VCaP (cell line): Measurements from ENCODE around the gene TAF4.
"Not testable (repeated sequence)": the region's sequence is repeated elsewhere in the genome, so short reads cannot be mapped to it uniquely, and the experiment has no call there.

Experiments used
- H3K27ac ChIP-seq: fragments of 450-650 bp; 2 replicates; pipeline ENCODE4 v1.5.1; 2017
- TF ChIP-seq, protein P1 (sequence below): fragments of 450-650 bp; conservative IDR thresholded peaks from 2 replicates; pipeline ENCODE4 v1.5.1; 2017; ENCODE audit warnings: mild to moderate bottlenecking, moderate library complexity

Gene TAF4

DNA sequence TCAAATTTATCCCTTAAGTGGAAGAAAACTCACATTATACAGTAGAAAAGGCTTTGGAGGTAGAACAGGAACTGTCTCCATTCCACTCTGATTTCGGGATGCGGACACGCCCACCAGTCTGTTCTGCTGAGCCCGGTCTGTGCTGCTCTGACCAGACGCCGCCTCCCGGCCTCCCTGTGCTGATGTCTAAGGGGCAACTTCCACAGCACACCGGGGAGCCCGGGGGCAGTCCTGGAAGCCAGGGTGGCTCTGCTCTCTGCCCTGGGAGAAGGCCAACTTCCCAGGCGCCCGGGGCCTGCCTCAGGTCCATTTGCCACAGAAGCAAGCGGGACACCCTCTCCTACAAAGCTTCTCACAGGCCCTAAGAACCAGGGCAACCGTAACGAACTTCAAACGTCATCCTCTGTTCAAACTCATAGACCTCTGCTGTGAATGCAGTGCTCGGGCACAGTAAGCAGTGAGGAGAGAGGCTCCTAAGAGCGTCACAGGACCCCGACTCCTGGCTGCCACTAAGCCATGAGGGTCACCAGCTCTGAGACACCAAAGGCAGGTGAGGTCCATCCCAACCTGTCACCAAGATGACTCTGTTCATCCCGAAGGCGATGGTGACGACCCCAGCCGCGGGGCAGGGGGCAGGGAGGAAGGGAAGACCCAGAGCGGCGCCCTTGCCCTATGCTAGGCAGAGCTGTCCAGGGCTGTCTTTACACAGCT, 5.6 kb downstream of the TAF4 start:
- no peak overlapping the region for H3K27ac ChIP-seq
- TF ChIP-seq, protein P1, sequence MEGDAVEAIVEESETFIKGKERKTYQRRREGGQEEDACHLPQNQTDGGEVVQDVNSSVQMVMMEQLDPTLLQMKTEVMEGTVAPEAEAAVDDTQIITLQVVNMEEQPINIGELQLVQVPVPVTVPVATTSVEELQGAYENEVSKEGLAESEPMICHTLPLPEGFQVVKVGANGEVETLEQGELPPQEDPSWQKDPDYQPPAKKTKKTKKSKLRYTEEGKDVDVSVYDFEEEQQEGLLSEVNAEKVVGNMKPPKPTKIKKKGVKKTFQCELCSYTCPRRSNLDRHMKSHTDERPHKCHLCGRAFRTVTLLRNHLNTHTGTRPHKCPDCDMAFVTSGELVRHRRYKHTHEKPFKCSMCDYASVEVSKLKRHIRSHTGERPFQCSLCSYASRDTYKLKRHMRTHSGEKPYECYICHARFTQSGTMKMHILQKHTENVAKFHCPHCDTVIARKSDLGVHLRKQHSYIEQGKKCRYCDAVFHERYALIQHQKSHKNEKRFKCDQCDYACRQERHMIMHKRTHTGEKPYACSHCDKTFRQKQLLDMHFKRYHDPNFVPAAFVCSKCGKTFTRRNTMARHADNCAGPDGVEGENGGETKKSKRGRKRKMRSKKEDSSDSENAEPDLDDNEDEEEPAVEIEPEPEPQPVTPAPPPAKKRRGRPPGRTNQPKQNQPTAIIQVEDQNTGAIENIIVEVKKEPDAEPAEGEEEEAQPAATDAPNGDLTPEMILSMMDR = no peak

DNA sequence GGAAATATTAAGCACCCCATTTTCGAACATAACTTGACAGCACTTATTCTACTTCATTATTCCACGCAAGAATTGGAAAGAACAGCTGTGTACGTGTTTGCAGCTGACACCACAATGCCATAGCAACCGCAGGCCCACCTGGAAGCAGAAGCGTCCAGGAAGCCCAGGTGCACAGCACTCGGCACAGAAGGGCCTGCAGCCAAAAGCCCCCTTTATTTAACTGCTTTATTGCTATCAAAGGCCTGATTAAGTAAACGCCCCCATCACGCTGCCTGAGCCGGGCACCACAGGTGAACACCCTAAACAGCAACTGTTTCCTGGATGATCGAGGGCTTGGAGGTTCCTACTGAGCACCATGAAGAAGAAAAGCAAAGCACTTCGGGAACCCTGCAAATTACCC, 6.3 kb downstream of the TAF4 start:
- TF ChIP-seq, protein P1 = no peak
- no peak overlapping the region for H3K27ac ChIP-seq

DNA sequence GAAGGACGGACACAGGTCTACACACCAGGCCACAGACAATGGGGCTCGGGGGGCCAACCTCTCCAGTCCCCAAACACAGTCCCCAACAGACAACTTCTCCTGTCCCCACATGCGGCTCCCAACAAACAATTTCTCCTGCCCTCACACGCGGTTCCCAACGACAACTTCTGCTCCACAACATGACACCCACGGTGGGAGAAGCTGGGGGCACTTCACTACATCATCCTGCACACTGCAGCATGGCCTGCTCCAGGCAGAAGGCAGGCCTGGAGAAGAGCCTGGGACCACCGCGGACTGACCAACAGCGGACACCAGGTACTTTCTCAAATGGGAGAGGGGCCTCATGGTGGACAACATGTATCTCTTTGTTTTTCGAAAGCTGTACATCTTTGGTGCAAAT, 6.7 kb downstream of the TAF4 start:
- H3K27ac ChIP-seq = no peak overlapping the region
- TF ChIP-seq, protein P1 = no peak

DNA sequence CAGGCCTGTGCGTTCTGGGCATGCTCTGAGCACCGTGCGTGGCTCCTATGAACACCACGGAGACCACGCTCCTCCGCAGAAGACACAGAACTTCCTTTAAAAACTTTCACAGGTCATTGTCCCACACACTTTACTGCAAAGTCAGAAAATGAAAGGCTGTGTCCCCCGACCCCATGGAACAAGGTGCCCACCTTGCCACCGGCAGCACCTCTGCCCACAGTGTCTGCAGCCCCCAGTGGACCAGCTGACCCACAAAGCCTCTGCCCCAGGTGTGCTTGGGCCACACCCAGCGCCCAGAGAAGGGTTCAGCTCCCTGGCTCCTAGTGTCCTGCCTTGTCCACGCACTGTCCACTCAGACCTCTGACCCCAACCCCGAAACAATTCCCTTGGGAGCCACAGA, 8.7 kb downstream of the TAF4 start:
- H3K27ac ChIP-seq = no peak overlapping the region
- TF ChIP-seq, protein P1 = no peak

DNA sequence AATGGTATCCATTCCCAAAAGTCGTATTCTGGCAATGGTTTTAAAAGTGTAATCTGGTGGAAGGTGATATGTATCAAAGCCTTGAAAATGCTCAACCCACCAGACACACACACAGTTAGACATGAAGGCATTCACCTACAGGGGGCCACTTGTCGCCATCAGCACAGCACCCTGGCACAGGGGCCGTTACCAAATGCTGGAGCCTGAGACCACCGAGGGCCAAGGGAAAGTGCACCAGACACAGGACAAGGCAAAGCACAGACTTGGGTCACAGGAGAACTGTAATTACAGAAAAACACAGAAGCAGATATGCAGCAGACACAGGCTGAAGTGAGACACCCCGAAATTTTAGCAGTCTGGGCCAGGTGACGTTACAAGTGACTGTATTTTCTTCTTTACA, 9.3 kb downstream of the TAF4 start:
- TF ChIP-seq, protein P1 = no peak

DNA sequence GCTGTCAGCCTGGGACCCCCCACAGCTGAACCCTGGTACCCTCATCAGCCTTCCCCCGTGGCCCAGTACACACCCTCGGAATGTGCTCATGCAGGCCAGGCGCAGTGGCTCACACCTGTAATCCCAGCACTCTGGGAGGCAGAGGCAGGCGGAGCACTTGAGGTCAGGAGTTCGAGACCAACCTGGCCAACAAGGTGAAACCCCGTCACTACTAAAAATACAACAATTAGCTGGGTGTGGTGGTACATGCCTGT, 9.9 kb downstream of the TAF4 start:
- H3K27ac ChIP-seq = not testable (repeated sequence)

More for the DNA sequence above, 9.3 kb downstream of the TAF4 start:
- no peak overlapping the region for H3K27ac ChIP-seq

DNA sequence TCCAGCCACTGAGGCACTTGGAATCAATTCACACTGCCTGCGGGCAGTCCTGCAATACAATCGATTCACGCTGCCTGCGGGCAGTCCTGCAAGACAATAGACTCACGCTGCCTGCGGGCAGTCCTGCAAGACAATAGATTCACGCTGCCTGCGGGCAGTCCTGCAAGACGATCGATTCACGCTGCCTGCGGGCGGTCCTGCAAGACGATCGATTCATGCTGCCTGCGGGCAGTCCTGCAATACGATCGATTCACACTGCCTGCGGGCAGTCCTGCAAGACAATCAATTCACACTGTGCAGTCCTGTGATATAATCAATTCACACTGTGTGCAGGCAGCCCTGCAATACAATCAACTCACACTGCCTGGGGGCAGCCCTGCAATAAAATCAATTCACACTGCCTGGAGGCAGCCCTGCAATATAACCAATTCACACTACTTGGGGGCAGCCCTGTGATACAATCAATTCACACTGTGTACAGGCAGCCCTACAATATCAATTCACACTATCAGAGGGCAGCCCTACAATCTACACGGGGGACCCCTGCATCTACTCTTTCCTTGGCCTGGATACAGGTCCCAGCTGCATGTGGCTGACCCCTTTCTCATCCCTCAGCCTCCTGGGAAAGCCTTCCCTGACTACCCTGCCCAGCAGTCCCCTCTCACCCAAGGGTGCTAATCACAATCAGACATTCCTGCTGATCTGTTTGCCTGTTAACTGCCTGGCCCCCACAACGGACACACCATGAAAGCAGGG, 10.4 kb downstream of the TAF4 start:
- TF ChIP-seq, protein P1 = no peak
- no peak overlapping the region for H3K27ac ChIP-seq

DNA sequence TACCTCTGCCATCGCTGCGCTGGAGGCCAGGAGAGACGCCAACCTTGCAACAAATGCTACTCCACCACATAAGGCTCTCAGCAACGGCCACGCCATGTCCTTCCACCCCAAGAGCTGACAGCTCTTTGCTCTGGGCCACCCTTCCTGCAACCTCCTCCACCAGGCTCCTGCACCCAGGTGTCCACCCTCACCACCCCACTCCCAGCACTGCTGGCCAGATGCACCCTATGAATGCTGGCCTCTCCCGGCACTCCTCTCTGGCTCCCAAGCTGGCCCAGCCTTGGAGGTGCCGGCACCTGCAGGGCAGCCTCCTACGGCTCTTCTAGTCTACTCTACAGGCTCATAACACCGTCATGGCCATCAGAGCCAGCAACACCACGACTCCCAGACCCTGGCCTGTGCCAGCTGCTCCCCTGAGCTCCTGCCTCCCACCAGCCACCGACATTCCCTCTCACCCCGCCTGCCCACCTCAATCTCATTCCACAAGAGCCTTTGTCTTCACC, 11.2 kb downstream of the TAF4 start:
- TF ChIP-seq, protein P1 = no peak
- no peak overlapping the region for H3K27ac ChIP-seq
